Stimulated activated CD8-positive, alpha-beta memory T cell treated with anti-CD3 and anti-CD28 coated beads, Interleukin-7, amount 100 ng/mL, for 48 hours (primary cell): ENCODE data around the gene SPATA3.

Experiments
- DNase-seq, 2 donors: peaks; one replicate each; pipeline ENCODE4 v3.0.0-alpha.2; 2020; ENCODE audit warnings: low read depth in 1 of 2; ENCODE audit errors: extremely low read depth in 1 of 2

The SPATA3 gene

DNA sequence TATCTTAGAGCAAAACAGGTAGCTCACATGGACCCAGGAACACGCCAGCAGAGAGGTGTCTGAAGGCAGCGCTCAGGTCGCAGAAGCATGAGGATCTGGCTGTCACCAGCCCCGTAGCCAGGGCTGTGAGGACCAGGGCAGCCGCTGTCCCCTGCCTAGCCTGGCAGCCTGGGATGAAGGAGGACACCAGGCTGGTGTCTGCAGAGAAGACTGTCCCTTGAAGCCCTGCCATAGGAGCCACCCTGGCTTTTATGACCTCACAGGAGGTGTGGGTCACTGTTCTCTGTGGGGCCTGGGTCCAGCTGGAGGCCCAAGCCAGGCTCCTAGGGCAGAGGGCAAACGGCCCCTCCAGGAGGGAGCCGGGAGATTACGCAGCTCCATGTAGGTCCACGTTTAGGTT lies at the start of gene SPATA3:
Gene SPATA3, plus strand, starts transcription at position 301 of the 400 bp plus-strand sequence. CDS start 113 bp downstream, outside the sequence.
- no peak for DNase-seq

DNA sequence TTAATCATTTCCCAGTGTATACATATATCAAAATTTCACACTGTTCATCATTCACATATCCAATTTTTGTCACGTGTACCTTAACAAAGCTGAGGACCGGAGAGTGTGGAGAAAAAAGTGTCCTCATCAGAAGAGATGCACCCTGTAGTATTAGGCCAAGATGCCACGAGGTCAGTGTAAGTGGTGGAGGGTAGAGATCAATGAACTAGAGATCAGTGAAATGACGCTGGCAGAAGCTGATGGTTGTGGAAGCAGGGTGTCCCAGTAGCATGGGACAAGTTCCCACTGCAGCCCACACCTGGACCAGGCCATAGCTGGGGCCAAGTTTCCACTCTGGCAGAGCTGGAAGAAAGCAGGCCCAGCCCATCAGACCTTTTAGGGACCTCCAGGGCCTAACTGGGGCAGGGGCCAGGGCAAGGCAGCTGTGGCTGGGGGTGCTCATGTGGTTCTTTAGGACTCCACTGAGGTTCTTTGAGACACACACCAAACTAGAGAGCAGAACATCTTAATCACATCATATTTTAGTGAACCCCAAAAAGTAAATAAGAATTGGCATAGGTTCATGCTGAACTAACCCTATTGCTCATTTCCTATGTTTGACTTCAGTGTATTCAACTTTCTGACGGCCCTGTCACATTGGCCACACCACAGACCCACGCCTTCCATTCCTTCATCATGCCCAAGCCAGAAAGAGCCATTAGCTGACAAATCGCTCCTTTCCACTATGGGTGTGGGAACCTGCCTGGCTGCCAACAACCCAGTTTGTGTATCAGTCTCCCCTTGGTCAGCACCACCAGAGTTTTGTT lies 49.3 kb upstream of the SPATA3 start:
- no peak for DNase-seq

DNA sequence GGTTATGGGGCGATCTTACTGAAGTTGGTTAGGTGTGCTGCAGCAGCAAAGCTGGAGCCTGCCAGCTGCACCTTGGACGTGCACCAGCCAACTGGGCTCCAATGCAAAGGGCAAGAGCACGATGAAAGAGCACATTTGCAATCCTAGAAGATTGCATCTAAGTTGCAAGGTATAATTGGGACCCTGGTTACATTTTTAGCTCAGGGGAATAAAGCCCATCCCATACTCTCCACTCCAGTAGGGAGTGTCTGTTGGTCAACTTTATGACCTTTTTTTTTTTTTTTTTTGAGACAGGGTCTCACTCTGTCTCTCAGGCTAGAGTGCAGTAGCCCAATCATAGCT lies 48.7 kb upstream of the SPATA3 start:
- DNase-seq = no peak

DNA sequence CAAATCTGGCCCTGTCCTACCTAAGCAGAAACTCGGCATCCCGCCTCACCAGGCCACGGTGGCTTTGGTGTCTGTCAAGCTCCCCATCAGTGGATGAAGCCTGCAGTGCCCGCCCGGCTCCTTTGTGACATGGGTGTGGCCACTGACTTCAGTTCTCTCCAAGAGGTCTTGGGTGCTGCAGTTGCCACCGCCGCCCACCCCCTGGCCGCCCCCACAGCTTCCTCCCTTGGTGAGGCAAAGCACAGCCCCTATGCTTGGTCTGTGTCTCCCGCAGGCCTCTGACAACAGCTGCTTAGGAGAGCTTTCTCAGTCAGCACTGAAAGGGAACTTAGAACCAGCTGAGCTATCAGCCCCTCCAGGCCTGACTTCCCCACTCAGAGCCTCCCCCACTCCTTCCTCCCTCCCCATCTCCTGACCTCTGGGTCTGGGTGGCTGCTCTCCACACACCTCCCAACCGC lies 48.0 kb upstream of the SPATA3 start:
- DNase-seq = no peak

DNA sequence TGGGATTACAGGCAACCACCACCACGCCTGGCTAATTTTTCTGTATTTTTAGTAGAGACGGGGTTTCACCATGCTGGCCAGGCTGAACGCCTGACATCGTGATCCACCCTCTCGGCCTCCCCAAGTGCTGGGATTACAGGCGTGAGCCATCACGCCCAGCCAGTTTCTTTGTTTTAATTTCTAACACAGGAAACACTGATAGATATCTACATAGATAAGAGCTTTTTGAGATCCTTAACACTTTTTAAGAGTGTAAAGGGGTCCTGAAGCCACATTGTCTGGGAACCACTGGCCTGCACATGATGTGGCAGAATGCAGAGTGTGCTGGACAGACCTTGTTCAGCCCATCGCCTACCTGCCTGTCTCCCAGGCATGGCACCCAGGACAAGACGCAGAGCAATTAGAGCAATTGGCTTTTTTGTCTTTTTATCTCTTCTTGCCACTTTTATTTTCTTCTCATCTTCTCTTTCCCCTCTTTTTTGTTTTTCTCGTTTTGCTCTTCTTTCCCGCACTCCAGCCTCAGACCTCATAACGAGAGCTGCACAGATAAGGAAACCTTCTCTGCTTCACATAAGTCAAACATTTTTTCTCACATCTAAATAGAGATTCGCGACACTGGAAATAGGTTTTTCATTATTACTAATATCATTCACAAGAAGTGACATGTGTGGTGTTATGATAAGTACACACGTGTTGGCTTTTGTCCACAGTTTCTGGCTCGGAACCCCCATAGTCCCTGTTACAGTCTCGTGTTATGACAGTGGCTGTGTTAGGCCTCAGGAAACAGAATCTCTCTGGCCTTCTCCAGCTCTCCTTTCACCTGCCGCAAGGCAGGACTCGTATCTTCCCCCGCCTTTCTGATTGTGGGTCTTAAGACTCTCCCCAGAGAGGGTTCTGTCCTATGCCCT lies 45.7 kb upstream of the SPATA3 start:
- DNase-seq = no peak

DNA sequence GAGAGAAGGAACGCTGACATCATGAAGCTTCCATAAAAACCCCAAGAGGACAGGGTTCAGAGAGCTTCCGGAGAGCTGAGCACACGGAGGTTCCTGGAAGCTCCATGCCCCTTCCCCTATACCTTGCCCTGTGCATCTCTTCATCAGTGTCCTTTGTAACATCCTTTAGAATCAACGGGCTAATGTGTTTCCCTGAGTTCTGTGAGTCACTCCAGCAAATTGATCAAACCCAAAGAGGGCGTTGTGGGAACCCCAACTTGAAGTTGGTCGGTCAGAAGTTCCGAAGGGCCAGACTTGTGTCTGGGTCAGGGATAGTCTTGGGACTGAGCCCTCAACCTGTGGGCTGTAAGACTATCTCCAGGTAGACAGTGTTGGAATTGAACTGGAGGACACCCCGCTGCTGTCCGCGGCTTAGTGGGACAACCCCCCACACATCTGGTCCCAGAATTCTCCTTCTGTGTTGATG lies 45.0 kb upstream of the SPATA3 start:
- no peak for DNase-seq

DNA sequence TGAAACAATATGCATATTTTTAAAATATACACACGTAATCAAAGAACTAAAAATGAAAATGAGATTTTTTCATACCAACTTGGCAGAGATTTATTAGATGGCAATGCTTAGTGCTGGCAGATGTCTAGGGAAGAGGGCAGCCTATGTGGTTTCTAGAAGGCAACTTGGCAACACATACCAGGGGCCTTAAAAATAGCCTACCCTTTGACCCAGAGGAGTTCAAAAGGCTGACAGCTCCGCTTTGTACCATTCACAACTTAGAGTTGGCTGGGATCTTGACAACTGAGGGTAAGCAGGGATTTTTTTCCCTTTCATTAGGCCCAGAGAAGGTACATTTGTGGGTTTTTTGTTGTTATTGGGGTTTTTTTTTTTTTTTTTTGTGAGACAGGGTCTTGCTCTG lies 44.5 kb upstream of the SPATA3 start:
- no peak for DNase-seq

DNA sequence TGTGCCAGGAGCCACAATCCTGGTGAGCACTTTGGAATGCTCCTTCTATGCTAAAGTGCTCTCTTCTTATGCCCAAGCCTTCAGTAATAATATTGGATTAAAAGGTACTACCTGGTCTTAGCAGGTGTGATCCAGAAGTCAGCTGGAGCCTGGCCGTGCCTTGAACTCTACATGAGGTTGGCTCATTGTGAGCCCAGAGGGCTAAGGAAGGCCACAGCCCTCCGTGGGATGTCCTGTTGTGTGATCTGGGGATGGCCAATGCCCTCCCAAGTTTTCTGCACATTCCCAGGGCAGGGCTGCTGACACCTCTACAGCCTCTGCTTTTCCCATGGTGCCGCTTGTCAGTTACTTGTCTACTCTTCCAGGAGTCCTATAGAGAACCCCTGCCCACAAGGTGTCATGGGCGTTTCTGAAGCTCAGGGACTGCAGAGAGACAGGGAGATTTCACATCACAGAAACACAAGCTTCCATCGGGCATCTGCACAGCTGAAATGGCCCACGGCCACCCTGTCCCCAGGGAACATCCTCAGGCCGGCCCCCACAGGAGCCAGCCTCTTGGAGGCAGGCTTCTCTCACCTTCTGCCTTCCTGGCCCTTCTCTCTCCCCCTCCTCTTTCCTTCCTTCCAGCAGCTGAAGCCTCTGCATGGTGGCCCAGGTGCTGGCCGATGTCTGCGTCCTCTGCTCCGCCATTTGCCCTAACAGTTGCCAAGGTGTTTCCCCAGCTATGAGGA lies 43.5 kb upstream of the SPATA3 start:
- no peak for DNase-seq

DNA sequence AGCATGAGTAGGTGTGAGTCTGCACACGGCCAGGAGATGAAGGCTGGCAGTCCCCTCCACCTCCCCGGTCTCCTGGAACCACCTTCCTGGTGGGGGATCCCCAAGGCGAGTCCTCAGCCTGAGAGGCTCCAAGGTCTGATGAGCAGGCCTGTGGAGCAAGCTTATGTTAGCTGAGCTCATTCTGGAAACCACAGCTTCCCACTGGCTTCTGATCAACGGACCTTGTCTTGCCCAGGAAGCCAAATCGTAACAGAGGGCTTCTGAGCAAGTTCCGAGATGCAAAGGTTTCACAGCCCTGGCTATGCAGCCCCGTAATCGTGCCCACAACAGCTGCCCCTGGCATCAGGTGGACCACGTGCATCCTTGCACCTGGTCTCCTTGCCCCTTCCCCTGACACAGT lies 42.1 kb upstream of the SPATA3 start:
- no peak for DNase-seq

DNA sequence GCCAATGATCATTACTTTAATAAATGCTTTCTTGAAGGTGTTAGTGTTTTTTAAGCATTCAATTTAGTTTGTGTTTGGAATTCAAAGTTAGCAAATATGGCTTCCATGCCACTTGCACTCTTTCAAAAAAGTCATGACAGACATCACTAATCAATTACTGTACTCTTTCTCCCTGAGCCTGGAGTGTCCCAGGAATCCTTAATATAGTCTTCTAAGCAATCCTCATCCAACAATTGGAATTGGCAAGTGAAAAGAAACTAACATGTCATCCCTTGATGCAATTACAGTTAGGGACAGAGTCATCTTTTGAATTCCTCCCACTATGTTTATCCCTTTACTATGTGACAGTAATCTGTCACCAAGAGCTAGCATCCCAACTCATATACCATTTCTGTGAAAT lies 41.2 kb upstream of the SPATA3 start:
- no peak for DNase-seq

DNA sequence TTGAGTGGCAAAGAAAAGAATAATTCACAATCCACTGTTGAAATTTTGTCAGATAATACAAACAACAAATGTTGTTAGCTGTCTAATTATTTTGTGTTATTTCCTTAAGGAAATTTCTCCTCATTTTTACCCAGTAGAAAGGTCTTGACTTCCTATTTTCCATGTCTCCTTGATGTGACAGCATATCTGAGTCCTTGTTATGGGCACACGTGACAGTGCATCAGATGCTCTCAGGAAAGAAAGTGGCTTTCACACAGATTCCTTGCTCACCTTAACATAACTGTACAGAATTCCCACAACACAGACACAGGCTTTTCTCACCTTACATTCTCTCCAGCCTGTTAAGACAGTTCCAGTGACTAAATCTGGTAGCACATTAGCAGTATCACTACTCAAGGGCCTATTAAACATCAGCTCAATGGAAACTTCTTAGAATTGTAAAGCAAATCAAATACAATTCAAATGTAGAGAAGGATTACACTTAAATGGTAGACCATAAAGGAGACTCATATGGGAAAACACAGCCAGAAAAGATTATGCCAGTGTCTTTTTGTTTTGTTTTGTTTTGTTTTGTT lies 40.7 kb upstream of the SPATA3 start:
- no peak for DNase-seq

DNA sequence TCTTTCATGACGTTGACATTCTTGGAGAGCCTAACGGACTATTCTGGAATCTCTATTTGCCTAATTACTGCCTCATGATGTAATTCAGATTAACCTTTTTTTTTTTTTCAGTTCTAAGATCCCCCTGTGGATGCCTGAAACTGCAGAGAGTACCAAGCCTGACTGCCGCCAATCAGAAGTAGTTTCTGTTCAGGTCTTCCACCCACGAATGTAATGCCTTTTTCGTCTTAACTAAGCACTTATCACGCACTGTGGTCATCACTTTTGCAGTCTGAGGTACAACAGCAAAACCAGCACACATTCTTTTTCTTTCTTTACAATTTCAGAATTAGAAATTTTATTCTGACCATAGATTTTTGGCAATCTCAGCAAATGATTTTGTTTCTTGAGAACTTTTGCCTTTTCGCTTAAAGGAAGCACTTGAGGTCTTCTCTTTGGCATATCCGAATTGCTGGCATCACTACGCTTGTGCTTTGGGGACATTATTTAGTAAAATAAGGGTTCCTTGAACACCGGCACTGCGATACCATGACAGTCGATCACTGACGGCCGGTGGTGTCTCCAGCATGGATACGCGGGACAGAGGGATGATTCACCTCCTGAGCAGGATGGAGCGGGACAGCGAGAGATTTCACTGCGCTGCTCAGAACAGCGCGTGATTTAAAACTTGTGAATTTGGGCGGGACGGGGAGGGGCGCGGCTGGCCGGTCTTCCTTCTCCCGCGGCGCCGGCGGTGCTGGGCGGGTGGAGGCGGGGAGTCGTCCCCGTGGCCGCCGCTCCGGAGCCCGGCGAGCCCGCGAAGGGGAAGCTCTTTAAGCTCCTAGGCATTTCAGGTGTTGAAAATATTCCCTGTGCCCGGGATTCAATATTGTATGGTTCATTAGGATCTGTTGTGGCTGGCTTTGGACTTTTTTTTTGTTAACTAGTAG lies 38.8 kb upstream of the SPATA3 start:
- DNase-seq = no peak

DNA sequence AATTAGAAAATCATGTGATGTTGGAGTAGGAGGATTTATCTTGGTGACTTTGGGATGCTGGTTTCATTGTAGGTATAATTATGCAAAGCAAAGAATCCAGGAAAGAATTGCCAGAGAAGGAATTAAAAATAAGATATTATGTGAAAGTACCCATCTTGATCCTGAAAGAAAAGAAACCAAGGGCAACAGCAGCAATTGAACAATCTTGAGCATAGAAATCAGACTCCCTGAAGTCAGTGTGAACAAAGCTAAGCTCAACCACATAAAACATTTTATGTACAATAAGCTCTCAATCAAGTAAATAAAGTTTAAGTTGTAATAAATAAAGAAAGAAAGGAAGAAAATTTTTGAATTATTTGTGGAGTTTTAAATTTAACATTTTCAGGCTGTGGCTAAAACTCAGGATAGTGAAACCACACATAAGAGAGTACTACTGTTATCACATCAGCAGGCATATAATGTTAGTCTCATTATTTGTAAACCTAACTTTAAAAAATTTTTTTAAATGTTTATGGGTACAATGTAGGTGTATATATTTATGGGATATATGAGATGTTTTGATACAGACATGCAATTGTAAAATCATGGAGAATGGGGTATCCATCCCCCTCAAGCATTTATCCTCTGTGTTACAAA lies 38.0 kb upstream of the SPATA3 start:
- DNase-seq = no peak

DNA sequence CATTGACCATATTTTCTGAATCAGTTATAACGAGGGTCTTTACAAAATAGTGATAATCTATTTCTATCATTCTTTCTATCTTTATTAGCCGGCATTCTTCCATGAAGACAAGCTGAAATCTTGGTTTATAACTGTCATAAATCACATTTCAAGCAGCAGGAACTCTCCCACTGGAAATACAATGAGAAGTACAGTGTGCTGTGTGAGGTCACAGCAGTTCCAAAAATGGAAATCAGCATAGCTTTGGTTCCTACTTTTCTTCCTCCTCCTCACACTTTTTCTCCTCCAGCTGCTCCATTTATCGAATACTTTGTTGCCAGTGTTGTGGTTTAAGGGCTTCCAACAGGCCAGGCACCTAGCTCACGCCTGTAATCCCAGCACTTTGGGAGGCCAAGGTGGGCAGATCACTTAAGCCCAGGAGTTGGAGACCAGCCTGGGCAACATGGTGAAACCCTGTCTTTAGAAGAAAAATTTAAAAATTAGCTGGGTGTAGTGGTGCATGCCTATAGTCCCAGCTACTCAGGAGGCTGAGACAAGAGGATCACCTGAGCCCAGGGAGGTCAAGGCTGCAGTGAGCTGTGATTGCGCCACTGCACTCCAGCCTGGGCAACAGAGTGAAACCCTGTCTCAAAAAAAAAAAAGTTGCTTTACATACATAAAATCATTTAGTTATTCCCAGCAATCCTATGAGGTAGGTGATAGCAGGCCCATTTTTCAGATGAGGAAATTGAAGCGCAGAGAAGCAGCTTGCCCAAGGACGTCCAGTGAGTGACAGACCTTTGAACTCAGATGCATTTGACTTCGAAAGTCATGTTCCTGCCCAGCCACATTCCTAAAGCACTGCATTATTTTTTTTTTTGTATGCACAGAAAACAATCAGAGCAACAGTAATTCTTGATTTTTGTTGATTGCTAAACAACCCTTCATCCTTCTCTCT lies 36.8 kb upstream of the SPATA3 start:
- DNase-seq = no peak

DNA sequence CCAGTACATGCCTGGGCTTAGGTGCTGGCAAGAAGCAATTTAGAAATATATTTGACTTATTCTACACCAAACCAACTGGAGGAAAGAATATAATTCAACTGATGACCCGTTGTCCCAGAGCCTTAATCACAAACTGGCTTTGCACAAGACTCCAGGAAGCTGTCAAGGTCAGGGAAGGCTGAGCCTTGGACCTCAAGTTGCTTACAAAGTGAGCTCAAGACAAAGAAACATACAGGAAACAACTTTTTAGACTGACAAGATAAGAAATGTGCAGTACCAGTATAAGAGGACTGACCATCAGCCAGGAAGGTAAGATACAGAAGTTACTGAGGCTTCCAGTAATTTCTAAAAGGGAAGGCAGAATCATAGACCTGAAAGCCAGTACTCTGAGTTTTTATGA lies 35.9 kb upstream of the SPATA3 start:
- no peak for DNase-seq

DNA sequence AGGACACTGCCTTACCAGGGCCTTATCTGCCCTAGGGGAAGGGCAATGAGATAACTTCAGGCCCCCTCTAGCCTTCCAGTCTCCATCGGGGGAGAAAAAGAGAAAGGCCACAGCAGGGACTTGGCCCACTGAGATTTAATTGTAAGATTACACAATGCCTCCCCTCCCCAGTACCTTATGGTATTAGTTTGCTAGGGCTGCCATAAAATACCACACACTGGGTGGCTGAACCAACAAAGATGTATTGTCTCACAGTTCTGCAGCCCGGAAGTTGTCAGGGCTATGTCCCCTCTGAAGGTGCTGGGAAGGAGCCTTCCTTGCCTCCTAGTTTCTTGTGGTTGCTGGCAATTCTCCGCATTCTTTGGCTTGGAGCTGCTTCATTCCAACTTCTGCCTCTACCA lies 34.8 kb upstream of the SPATA3 start:
- no peak for DNase-seq

DNA sequence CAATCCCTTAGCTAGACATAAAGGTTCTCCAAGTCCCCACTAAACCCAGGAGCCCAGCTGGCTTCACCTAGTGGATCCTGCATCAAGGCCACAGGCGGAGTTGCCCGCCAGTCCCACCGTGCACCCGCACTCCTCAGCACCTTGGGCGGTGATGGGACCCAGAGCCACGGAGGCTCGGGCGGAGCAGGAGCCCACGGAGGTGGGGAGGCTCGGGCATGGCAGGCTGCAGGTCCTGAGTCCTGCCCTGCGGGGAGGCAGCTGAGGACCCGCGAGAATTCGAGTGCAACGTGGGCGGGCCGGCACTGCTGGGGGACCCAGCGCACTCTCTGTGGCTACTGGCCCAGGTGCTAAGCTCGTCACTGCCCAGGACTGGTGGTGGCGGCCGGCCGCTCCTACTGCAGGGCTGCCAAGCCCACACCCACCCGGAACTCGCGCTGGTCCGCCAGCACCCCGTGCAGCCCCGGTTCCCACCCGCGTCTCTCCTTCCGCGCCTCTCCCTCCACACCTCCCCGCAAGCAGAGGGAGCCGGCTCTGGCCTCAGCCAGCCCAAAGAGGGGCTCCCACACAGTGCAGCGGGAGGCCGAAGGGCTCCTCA lies 31.7 kb upstream of the SPATA3 start:
- DNase-seq = no peak

DNA sequence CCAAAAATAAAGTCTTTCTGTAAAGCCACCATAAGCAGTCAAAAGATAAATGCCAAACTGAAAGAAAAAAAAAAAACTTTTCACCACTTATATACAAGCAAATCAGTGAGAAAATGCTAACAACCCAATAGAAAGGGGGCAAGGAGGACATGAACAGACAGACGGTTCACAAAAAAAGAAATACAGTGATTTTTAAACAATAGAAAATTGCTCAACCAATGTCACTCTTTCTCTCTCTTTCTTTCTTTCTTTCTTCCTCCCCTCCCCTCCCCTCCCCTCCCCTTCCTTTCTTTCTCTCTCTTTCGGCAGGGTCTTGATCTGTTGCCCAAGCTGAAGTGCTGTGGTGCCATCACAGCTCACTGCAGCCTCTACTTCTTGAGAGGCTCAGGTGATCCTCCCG lies 28.8 kb upstream of the SPATA3 start:
- no peak for DNase-seq
